Fibroblast of villous mesenchyme (primary cell): Measurements from ENCODE around the gene ZNF775. TPM values are rescaled to one million over a fixed set of nuclear protein-coding genes. Genes with fewer than 3 reads are reported as not detected.

ENCODE experiments used
- DNase-seq: peaks from one replicate; pipeline ENCODE4 v3.0.0-alpha.2; 2010; ENCODE audit warnings: low read depth
- H3K4me3 ChIP-seq: 2 replicates; pipeline ENCODE4 v1.5.1; 2011; ENCODE audit warnings: low read depth, mild to moderate bottlenecking, low read length
- total RNA-seq: library from RNA; depleted of rRNA; stranded (reverse); fragments of >200 nt; gene quantifications from 2 replicates; pipeline ENCODE4 v1.2.3, GENCODE V29; 2012
- TF ChIP-seq, protein P1 (sequence below): IDR thresholded peaks from 2 replicates; pipeline ENCODE4 v1.5.1; 2012; ENCODE audit warnings: low read depth, mild to moderate bottlenecking, low read length; ENCODE audit not compliant: insufficient read depth

Gene ZNF775
- total RNA-seq, 1 donor: 3.0 TPM

DNA sequence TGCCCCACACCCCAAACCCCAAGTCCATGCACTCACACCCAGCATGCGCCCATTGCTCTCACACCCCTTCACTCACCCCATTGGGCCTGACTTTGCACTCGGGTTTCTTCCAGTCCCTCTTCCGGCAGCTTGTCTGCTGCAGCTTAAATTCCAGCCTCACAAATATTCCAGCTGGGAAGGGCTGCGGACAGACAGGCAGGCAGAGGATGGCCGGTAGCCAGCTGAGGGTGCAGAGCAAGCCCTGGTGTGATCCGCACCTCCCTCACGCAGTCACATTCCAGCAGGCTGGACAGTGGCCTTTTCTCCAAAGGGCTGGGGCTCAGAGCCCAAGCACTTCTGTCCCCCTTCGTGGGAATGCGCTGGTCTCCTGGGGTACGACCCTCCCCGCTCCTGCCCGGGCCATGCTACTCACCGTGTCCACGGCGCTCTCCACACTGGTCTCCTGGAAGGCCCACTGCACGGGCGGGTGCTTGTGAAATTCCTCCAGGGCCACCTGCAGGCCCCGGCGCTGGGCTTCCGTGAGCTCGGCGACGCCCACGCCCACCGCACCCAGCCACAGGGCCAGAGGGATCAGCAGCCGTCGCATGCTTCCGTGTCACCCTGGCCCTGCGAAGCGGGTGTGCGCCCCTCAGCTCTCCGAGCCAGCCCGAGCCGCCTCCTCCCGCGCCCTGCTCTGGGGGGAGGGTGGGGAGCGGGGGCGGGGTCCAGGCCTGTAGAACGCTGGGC lies 38.9 kb upstream of the ZNF775 start:
- DNase-seq: peak; percentile 69

GRCh38 chr7:150340875-150341262 lies 38.3 kb upstream of the ZNF775 start:
- TF ChIP-seq, protein P1, sequence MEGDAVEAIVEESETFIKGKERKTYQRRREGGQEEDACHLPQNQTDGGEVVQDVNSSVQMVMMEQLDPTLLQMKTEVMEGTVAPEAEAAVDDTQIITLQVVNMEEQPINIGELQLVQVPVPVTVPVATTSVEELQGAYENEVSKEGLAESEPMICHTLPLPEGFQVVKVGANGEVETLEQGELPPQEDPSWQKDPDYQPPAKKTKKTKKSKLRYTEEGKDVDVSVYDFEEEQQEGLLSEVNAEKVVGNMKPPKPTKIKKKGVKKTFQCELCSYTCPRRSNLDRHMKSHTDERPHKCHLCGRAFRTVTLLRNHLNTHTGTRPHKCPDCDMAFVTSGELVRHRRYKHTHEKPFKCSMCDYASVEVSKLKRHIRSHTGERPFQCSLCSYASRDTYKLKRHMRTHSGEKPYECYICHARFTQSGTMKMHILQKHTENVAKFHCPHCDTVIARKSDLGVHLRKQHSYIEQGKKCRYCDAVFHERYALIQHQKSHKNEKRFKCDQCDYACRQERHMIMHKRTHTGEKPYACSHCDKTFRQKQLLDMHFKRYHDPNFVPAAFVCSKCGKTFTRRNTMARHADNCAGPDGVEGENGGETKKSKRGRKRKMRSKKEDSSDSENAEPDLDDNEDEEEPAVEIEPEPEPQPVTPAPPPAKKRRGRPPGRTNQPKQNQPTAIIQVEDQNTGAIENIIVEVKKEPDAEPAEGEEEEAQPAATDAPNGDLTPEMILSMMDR: no peak
- DNase-seq: no peak
- peak overlapping the region; percentile 57 for H3K4me3 ChIP-seq

More for the DNA sequence above, 38.9 kb upstream of the ZNF775 start:
- TF ChIP-seq, protein P1: no peak
- peak overlapping the region; percentile 49 for H3K4me3 ChIP-seq

DNA sequence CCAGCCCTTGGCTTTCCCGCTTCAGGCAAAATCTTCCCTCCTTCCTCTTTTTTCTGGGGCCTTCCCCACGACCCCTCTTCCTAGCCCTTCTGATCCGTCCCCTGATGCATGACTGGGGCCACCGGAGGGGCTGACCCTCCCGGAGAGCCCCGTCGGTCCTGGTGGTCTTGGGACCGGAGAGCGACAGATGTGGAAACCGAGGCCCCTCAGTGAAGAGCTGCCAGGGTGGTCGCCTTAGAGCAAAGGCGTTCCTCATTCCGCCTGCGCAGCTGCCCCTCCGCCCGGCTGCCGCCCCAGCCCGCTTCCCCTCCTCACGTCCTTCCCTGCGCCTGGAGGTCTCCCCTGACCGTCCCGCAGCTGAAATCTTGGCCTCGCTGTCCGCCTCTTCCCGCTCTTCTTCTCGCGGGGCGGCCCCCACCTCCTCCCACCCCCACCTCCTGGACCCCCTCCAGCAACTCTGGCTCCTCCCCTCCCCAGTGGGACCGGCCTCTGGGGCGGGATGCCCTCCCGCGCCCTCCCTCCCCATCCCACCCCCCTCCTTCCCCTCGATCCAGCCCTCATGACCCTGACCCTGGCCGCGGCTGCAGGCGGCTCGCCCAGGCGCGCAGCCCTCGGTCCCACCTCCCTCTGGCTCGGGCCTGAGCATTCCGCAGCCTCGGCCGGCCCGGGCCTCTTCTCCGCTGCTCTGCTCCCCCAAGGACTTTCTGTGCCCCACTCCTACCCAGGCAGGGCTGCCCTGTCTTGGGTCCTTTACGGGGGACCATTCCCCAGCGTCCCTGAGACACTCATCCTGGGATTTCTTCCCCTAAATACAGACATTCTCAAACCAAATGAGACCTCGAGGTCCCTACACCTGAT lies 37.6 kb upstream of the ZNF775 start, which contains the start of gene RARRES2:
TSS of gene RARRES2 (minus strand) at position 367 of the 858 bp plus-strand sequence. CDS start 1,020 bp downstream, outside the sequence.
- TF ChIP-seq, protein P1: no peak
- H3K4me3 ChIP-seq: peak within 1 kb of the TSS; percentile 57
- DNase-seq: peak; percentile 59

DNA sequence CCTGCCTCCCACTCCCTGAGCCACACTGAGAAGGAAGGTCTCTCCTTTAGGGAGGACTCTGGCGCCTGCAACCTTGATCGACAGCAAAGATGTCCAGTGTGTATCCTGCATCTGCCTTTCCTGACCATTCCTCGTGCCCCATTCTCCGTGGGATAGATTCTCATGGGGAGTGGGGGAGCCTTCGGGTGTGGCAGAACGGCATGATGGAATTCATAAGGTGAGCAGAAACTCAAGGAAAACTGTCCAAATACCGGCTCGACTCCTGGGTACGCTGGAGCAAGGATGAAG lies 37.1 kb upstream of the ZNF775 start:
- TF ChIP-seq, protein P1: no peak
- no peak overlapping the region for H3K4me3 ChIP-seq
- DNase-seq: no peak

- TF ChIP-seq, protein P1: no peak
- DNase-seq: no peak
- no peak overlapping the region for H3K4me3 ChIP-seq
These were observed 35.9 kb upstream of the ZNF775 start for GRCh38 chr7:150343225-150343624.

DNA sequence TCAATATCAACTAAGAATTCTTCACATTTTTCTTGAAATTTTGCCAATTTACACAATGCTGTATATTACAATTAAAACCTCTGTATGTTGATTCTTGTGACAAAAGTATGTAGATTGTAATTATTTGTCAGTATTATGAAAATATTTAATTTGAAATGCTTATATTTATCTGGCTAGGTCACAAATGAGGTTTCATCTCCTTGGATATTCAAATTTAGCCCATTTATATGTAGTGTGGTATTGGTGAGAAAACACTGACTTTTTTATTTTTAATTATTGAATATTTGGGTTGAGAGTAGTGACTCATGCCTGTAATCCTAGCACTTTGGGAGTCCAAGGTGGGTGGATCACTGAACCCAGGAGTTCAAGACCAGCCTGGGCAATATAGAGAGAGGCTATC lies 34.8 kb upstream of the ZNF775 start:
- no peak overlapping the region for H3K4me3 ChIP-seq
- TF ChIP-seq, protein P1: no peak
- DNase-seq: no peak
